Trophoblast cell (in vitro differentiated cells and primary cell): ENCODE measurements around the gene SLAIN2.

ENCODE experiments used
- DNase-seq, 2 donors: peaks; one replicate each; pipeline ENCODE4 v3.0.0-alpha.2; 2016
- H2AFZ ChIP-seq: 2 replicates; pipeline ENCODE4 v1.6.1; 2013; ENCODE audit warnings: low read length, moderate library complexity, mild to moderate bottlenecking; ENCODE audit not compliant: insufficient read depth, poor library complexity
- H2AK5ac ChIP-seq: 2 replicates; pipeline ENCODE4 v1.6.1; 2013; ENCODE audit warnings: mild to moderate bottlenecking, low read length
- H2BK120ac ChIP-seq: 2 replicates; pipeline ENCODE4 v1.6.1; 2013; ENCODE audit warnings: low read length, mild to moderate bottlenecking, moderate library complexity; ENCODE audit not compliant: insufficient read depth, poor library complexity
- H2BK12ac ChIP-seq: 2 replicates; pipeline ENCODE4 v1.6.1; 2013; ENCODE audit warnings: mild to moderate bottlenecking, low read length, moderate library complexity
- H2BK5ac ChIP-seq: 2 replicates; pipeline ENCODE4 v1.6.1; 2013; ENCODE audit warnings: low read length, low read depth, moderate library complexity, mild to moderate bottlenecking; ENCODE audit not compliant: poor library complexity
- H3K14ac ChIP-seq: 2 replicates; pipeline ENCODE4 v1.6.1; 2013; ENCODE audit warnings: mild to moderate bottlenecking, low read length
- H3K18ac ChIP-seq: 2 replicates; pipeline ENCODE4 v1.6.1; 2013; ENCODE audit warnings: mild to moderate bottlenecking, low read length
- H3K23ac ChIP-seq: 2 replicates; pipeline ENCODE4 v1.6.1; 2013; ENCODE audit warnings: low read length
- H3K27ac ChIP-seq: 2 replicates; pipeline ENCODE4 v1.5.1; 2013; ENCODE audit warnings: low read depth, mild to moderate bottlenecking, inconsistent platforms, low read length, moderate library complexity
- H3K27me3 ChIP-seq: 2 replicates; pipeline ENCODE4 v1.6.1; 2013; ENCODE audit warnings: inconsistent platforms, mild to moderate bottlenecking, low read length, moderate library complexity; ENCODE audit not compliant: insufficient read depth
- H3K36me3 ChIP-seq, 2 experiments: 1 replicate in 1 of 2; 2 replicates in 1 of 2; pipeline ENCODE4 v1.6.1; 2013; ENCODE audit warnings: low read length in 2 of 2, mild to moderate bottlenecking in 2 of 2, moderate library complexity in 1 of 2; ENCODE audit not compliant: insufficient read depth in 2 of 2, control insufficient read depth in 1 of 2
- H3K4ac ChIP-seq: 2 replicates; pipeline ENCODE4 v1.6.1; 2013; ENCODE audit warnings: low read depth, mild to moderate bottlenecking, low read length, moderate library complexity
- H3K4me1 ChIP-seq, 2 experiments: 1 replicate in 1 of 2; 2 replicates in 1 of 2; pipeline ENCODE4 v1.6.1; 2013; ENCODE audit warnings: low read length in 2 of 2, mild to moderate bottlenecking in 2 of 2, moderate library complexity in 1 of 2; ENCODE audit not compliant: insufficient read depth in 2 of 2, control insufficient read depth in 1 of 2
- H3K4me2 ChIP-seq: 2 replicates; pipeline ENCODE4 v1.6.1; 2013; ENCODE audit warnings: inconsistent platforms, mild to moderate bottlenecking, low read length, moderate library complexity
- H3K4me3 ChIP-seq: 2 replicates; pipeline ENCODE4 v1.5.1; 2013; ENCODE audit warnings: mild to moderate bottlenecking, low read depth, low read length, inconsistent platforms
- H3K79me1 ChIP-seq: one replicate; pipeline ENCODE4 v1.6.1; 2013; ENCODE audit warnings: low read length
- H3K79me2 ChIP-seq: 2 replicates; pipeline ENCODE4 v1.6.1; 2013; ENCODE audit warnings: low read length, mild to moderate bottlenecking; ENCODE audit not compliant: control insufficient read depth, insufficient read depth, poor library complexity
- H3K9ac ChIP-seq: 2 replicates; pipeline ENCODE4 v1.6.1; 2013; ENCODE audit warnings: mild to moderate bottlenecking, low read length
- H3K9me3 ChIP-seq: 2 replicates; pipeline ENCODE4 v1.6.1; 2013; ENCODE audit warnings: low read depth, mild to moderate bottlenecking, control low read depth, inconsistent platforms, low read length; ENCODE audit not compliant: insufficient read depth
- H4K12ac ChIP-seq: 2 replicates; pipeline ENCODE4 v1.6.1; 2013; ENCODE audit warnings: low read depth, mild to moderate bottlenecking, low read length, moderate library complexity
- H4K8ac ChIP-seq: 2 replicates; pipeline ENCODE4 v1.6.1; 2013; ENCODE audit warnings: low read depth, mild to moderate bottlenecking, low read length, moderate library complexity
- H4K91ac ChIP-seq: one replicate; pipeline ENCODE4 v1.6.1; 2013; ENCODE audit warnings: low read depth, mild to moderate bottlenecking, low read length, moderate library complexity
- WGBS: extraction: QIAGEN DNeasy Blood & Tissue Kit; methylation state at CpG from one replicate; pipeline ENCODE4 v1.1.7; 2013; ENCODE audit warnings: missing lambda C conversion rate; ENCODE audit not compliant: insufficient read length, insufficient coverage; ENCODE audit errors: extremely low coverage; 5-methylcytosine and 5-hydroxymethylcytosine counted together

Gene SLAIN2

GRCh38 chr4:48431401-48431800 is 90.1 kb downstream of the SLAIN2 start:
- Histone ChIP-seq H3K9me3 (no peaks in the 10 kb centered on the region), H4K8ac (no peak overlapping the region), H3K4me2 (no peak overlapping the region), H3K18ac (no peak overlapping the region), H3K79me1 (no peaks in the 10 kb centered on the region), H3K9ac (no peak overlapping the region), H3K27me3 (no peaks in the 10 kb centered on the region), H2BK12ac (no peak overlapping the region), H2BK5ac (no peak overlapping the region), H3K4me1 (peaks cover 5 to 8% of the 10 kb centered on the region in 2 experiments), H2AK5ac (no peak overlapping the region), H3K23ac (no peak overlapping the region), H3K4ac (no peak overlapping the region), H3K4me3 (no peak overlapping the region), H3K27ac (no peak overlapping the region), H4K91ac (no peak overlapping the region), H2AFZ (no peak overlapping the region), H3K79me2 (no peaks in the 10 kb centered on the region), H2BK120ac (no peak overlapping the region), H3K14ac (no peak overlapping the region), H4K12ac (no peak overlapping the region), H3K36me3 (no peaks in the 10 kb centered on the region)
- no peak for DNase-seq
- no CpG with 5 or more reads among the region's 2 CpGs for WGBS

GRCh38 chr4:48432017-48432416 is 90.7 kb downstream of the SLAIN2 start:
- DNase-seq, result no peak
- Histone ChIP-seq H3K9ac (no peak overlapping the region), H3K14ac (no peak overlapping the region), H4K91ac (no peak overlapping the region), H3K4me2 (no peak overlapping the region), H3K27me3 (no peaks in the 10 kb centered on the region), H2BK120ac (no peak overlapping the region), H3K79me2 (no peaks in the 10 kb centered on the region), H4K12ac (no peak overlapping the region), H3K23ac (no peak overlapping the region), H3K9me3 (no peaks in the 10 kb centered on the region), H2AFZ (no peak overlapping the region), H2BK5ac (no peak overlapping the region), H4K8ac (no peak overlapping the region), H3K4ac (no peak overlapping the region), H3K27ac (no peak overlapping the region), H3K4me1 (peaks cover 5 to 8% of the 10 kb centered on the region in 2 experiments), H3K18ac (no peak overlapping the region), H3K79me1 (no peaks in the 10 kb centered on the region), H3K4me3 (no peak overlapping the region), H2AK5ac (no peak overlapping the region), H3K36me3 (no peaks in the 10 kb centered on the region), H2BK12ac (no peak overlapping the region)
- WGBS, result no CpG with 5 or more reads among the region's 4 CpGs

GRCh38 chr4:48436318-48436717 is 95.0 kb downstream of the SLAIN2 start:
- Histone ChIP-seq H4K12ac (no peak overlapping the region), H3K9ac (no peak overlapping the region), H3K9me3 (no peaks in the 10 kb centered on the region), H2BK12ac (no peak overlapping the region), H2AK5ac (no peak overlapping the region), H3K27ac (no peak overlapping the region), H2AFZ (no peak overlapping the region), H4K91ac (no peak overlapping the region), H3K27me3 (no peaks in the 10 kb centered on the region), H2BK5ac (no peak overlapping the region), H3K79me1 (no peaks in the 10 kb centered on the region), H3K23ac (no peak overlapping the region), H3K4me1 (peaks cover 0 to 4% of the 10 kb centered on the region in 2 experiments), H4K8ac (no peak overlapping the region), H3K36me3 (no peaks in the 10 kb centered on the region), H3K18ac (no peak overlapping the region), H3K79me2 (no peaks in the 10 kb centered on the region), H3K4ac (no peak overlapping the region), H3K4me3 (no peak overlapping the region), H3K4me2 (no peak overlapping the region), H3K14ac (no peak overlapping the region), H2BK120ac (no peak overlapping the region)
- DNase-seq, result no peak
- WGBS, result no CpG with 5 or more reads among the region's 1 CpG

- no peak overlapping the region for H3K14ac ChIP-seq
- H3K27ac ChIP-seq, result no peak overlapping the region
- no peaks in the 10 kb centered on the region for H3K79me1 ChIP-seq
- no peak overlapping the region for H3K9ac ChIP-seq
- no peak overlapping the region for H3K23ac ChIP-seq
- H2BK12ac ChIP-seq, result no peak overlapping the region
- no peaks in the 10 kb centered on the region for H3K4me1 ChIP-seq
- no peak overlapping the region for H2AFZ ChIP-seq
- H3K79me2 ChIP-seq, result no peaks in the 10 kb centered on the region
- H3K18ac ChIP-seq, result no peak overlapping the region
- no peak overlapping the region for H3K4ac ChIP-seq
- no peak overlapping the region for H4K8ac ChIP-seq
- H3K27me3 ChIP-seq, result no peaks in the 10 kb centered on the region
- no peaks in the 10 kb centered on the region for H3K36me3 ChIP-seq
- H2AK5ac ChIP-seq, result no peak overlapping the region
- no peaks in the 10 kb centered on the region for H3K9me3 ChIP-seq
- no CpG with 5 or more reads among the region's 2 CpGs for WGBS
- H2BK5ac ChIP-seq, result no peak overlapping the region
- no peak overlapping the region for H2BK120ac ChIP-seq
- H3K4me3 ChIP-seq, result no peak overlapping the region
- no peak overlapping the region for H4K12ac ChIP-seq
- no peak overlapping the region for H3K4me2 ChIP-seq
- no peak for DNase-seq
- no peak overlapping the region for H4K91ac ChIP-seq
Observed at GRCh38 chr4:48439988-48440387, 98.7 kb downstream of the SLAIN2 start.
